K562 (cell line): ENCODE measurements around the gene JAG2. TPM values are rescaled to one million over a fixed set of nuclear protein-coding genes. Genes with fewer than 3 reads are reported as not detected.

Experiments
- ATAC-seq: fragments of 200-7000 bp; cut with Tn5 transposase; 3 replicates; pipeline ENCODE4 v1.9.1; 2020; ENCODE audit warnings: moderate library complexity
- BruUV-seq: library from RNA; stranded (reverse); fragments of 400-500 nt; replicated peaks from 2 replicates; lab custom pipeline; 2021; lab: Mats Ljungman, UMichigan
- CTCF ChIA-PET: fragments of 300-600 bp; formaldehyde crosslinking; extraction: SDS; loops from one replicate; lab custom pipeline; 2021; ENCODE audit warnings: low intra/inter-chr PET ratio; lab: Yijun Ruan, JAX
- POLR2A ChIA-PET: fragments of 300-600, 350-650 bp; sonication (Branson Sonifier 250); formaldehyde crosslinking; extraction: SDS; loops from one replicate; lab custom pipeline; 2021; ENCODE audit warnings: antibody characterized with exemption, inconsistent platforms; lab: Yijun Ruan, JAX
- DNase-seq, 4 experiments: peaks; one replicate each; pipeline versions ENCODE4 v3.0.0 to v3.0.0-alpha.2; 2011 to 2018; ENCODE audit warnings: low spot score in 3 of 4, mixed read lengths in 3 of 4; ENCODE audit errors: extremely low read depth in 1 of 4
- FAIRE-seq: peaks from 2 replicates; lab custom pipeline; 2011; peaks lifted over from hg19 to GRCh38; lab: Jason Lieb, UNC
- H2AFZ ChIP-seq: 2 replicates; pipeline ENCODE4 v1.6.0; 2011; ENCODE audit warnings: low read depth, low read length, control low read depth, inconsistent platforms
- H3K27ac ChIP-seq: fragments of 200-600 bp; 3 replicates; pipeline ENCODE4 v1.8.0; 2011; ENCODE audit warnings: low read depth, mild to moderate bottlenecking, control low read depth, inconsistent platforms, low read length, moderate library complexity, mixed read lengths; ENCODE audit errors: extremely low read depth
- H3K27me3 ChIP-seq, 2 experiments: fragments of 300-600 bp in 1 of 2; 2 replicates in 1 of 2; 3 replicates in 1 of 2; pipeline versions ENCODE4 v1.6.0 to v1.8.0; 2011; ENCODE audit warnings: inconsistent platforms in 2 of 2, low read length in 2 of 2, mild to moderate bottlenecking in 1 of 2, mixed read lengths in 1 of 2, moderate library complexity in 1 of 2; ENCODE audit not compliant: control insufficient read depth in 2 of 2, insufficient read depth in 2 of 2
- H3K36me3 ChIP-seq: fragments of 300-600 bp; 3 replicates; pipeline ENCODE4 v1.8.0; 2011; ENCODE audit warnings: mild to moderate bottlenecking, low read length, inconsistent platforms; ENCODE audit not compliant: control insufficient read depth, insufficient read depth
- H3K4me1 ChIP-seq, 2 experiments: fragments of 200-600 bp in 1 of 2; replicated peaks in 1 of 2; 2 replicates in 1 of 2; 3 replicates in 1 of 2; pipeline versions ENCODE4 v1.5.1 to v1.8.0; 2011; ENCODE audit warnings: inconsistent platforms in 2 of 2, low read length in 2 of 2, mild to moderate bottlenecking in 1 of 2, mixed read lengths in 1 of 2, moderate library complexity in 1 of 2; ENCODE audit not compliant: control insufficient read depth in 2 of 2, insufficient read depth in 2 of 2
- H3K4me2 ChIP-seq: 2 replicates; pipeline ENCODE4 v1.6.1; 2011; ENCODE audit warnings: low read length, control low read depth, inconsistent platforms, mixed read lengths; ENCODE audit not compliant: insufficient read depth
- H3K4me3 ChIP-seq: fragments of 200-600 bp; sonication (generic), shearing (Covaris generic); 2 replicates; pipeline ENCODE4 v1.5.1; 2016; ENCODE audit warnings: control low read depth, inconsistent platforms
- H3K79me2 ChIP-seq: fragments of 200-600 bp; 3 replicates; pipeline ENCODE4 v1.8.0; 2011; ENCODE audit warnings: low read length, inconsistent platforms; ENCODE audit not compliant: control insufficient read depth, insufficient read depth
- H3K9ac ChIP-seq, 2 experiments: 2 replicates each; pipeline versions ENCODE4 v1.6.0 to v1.6.1; 2011; ENCODE audit warnings: low read depth in 2 of 2, low read length in 2 of 2, control low read depth in 1 of 2, inconsistent platforms in 1 of 2, mild to moderate bottlenecking in 1 of 2, mixed read lengths in 1 of 2; ENCODE audit not compliant: insufficient read depth in 1 of 2
- H3K9me1 ChIP-seq: one replicate; pipeline ENCODE4 v1.6.0; 2011; ENCODE audit warnings: inconsistent platforms, mild to moderate bottlenecking, low read length, moderate library complexity; ENCODE audit not compliant: control insufficient read depth, insufficient read depth
- H3K9me3 ChIP-seq: replicated peaks from 2 replicates; pipeline ENCODE4 v1.5.1; 2011; ENCODE audit warnings: low read depth, low read length, inconsistent platforms; ENCODE audit not compliant: control insufficient read depth, insufficient read depth
- H4K20me1 ChIP-seq: replicated peaks from 2 replicates; pipeline ENCODE4 v1.6.1; 2011; ENCODE audit warnings: low read length, inconsistent platforms, mixed read lengths; ENCODE audit not compliant: control insufficient read depth, insufficient read depth
- ASH1L ChIP-seq: fragments of 450-650 bp; IDR thresholded peaks from 2 replicates; pipeline ENCODE4 v1.6.1; 2018; ENCODE audit warnings: borderline replicate concordance, mild to moderate bottlenecking, low read depth; ENCODE audit not compliant: partially characterized antibody
- GABPB2 ChIP-seq: fragments of 250-450 bp; sonication (Bioruptor Pico); conservative IDR thresholded peaks from 2 replicates; pipeline ENCODE4 v1.5.1; 2021; ENCODE audit warnings: mild to moderate bottlenecking
- HDAC2 ChIP-seq: fragments of 450-650 bp; IDR thresholded peaks from 2 replicates; pipeline ENCODE4 v1.6.1; 2016; ENCODE audit warnings: mild to moderate bottlenecking
- STAG1 ChIP-seq: sonication (generic); formaldehyde crosslinking; IDR thresholded peaks from 2 replicates; pipeline ENCODE4 v1.5.0; 2020; ENCODE audit warnings: missing genetic modification reagents, borderline replicate concordance
- ZNF12 ChIP-seq: sonication (generic); formaldehyde crosslinking; IDR thresholded peaks from 2 replicates; pipeline ENCODE4 v1.4.0; 2020; ENCODE audit warnings: mild to moderate bottlenecking, missing genetic modification reagents
- ZNF280B ChIP-seq: fragments of 250-450 bp; sonication (Bioruptor Pico); IDR thresholded peaks from 2 replicates; pipeline ENCODE4 v1.5.1; 2021; ENCODE audit warnings: mild to moderate bottlenecking
- WGBS: fragments of 100-300 bp; shearing (Covaris generic); methylation state at CpG from one replicate; pipeline ENCODE4 v1.1.6; 2016; ENCODE audit warnings: low coverage, mixed read lengths; ENCODE audit not compliant: insufficient coverage; ENCODE audit errors: missing lambda C conversion rate; 5-methylcytosine and 5-hydroxymethylcytosine counted together
- in situ Hi-C: fragments of 300-500 bp; cut with MboI; formaldehyde crosslinking; loops from 4 replicates; pipeline ENCODE4 v1.15.0; 2018; ENCODE audit warnings: inconsistent platforms, mixed read lengths
- intact Hi-C: fragments of 100-400 bp; cut with micrococcal nuclease; formaldehyde crosslinking; loops from 2 replicates; pipeline ENCODE4 v1.14.2; 2022
- polyA plus RNA-seq, 8 experiments: library from polyadenylated mRNA; depleted of rRNA in 4 of 8; stranded (reverse) in 5 of 8; unstranded in 3 of 8; fragments of >200 nt; fragmentation: Nextera tagmentation in 2 of 8; fragmentation: Illumina TruSeq in 1 of 8; extraction: Ambion mirVana in 2 of 8; extraction: Trizol in 1 of 8; gene quantifications; 2 replicates each; pipeline versions ENCODE4 v1.2.1 to v1.2.3, GENCODE V29; 2011 to 2014; ENCODE audit warnings: inconsistent platforms in 1 of 8, missing spikeins in 1 of 8
- total RNA-seq, 7 experiments: library from RNA; depleted of rRNA in 6 of 7; stranded (reverse); fragments of >200 nt in 6 of 7; fragmentation: Illumina TruSeq in 2 of 7; extraction: Trizol in 2 of 7; gene quantifications; 2 replicates each; pipeline versions ENCODE4 v1.2.1 to v1.2.3, GENCODE V29; 2011 to 2021; ENCODE audit warnings: low replicate concordance in 1 of 7

Gene JAG2
- total and polyA plus RNA-seq, 9 of the 15 experiments (the other 6 are each of a cell fraction or from before 2014, with no cell fraction given), result 0.25 to 48.4 (median 8.6) TPM

- no peak for FAIRE-seq
These were observed 20.6 kb downstream of the JAG2 start for GRCh38 chr14:105147671-105148603.

DNA sequence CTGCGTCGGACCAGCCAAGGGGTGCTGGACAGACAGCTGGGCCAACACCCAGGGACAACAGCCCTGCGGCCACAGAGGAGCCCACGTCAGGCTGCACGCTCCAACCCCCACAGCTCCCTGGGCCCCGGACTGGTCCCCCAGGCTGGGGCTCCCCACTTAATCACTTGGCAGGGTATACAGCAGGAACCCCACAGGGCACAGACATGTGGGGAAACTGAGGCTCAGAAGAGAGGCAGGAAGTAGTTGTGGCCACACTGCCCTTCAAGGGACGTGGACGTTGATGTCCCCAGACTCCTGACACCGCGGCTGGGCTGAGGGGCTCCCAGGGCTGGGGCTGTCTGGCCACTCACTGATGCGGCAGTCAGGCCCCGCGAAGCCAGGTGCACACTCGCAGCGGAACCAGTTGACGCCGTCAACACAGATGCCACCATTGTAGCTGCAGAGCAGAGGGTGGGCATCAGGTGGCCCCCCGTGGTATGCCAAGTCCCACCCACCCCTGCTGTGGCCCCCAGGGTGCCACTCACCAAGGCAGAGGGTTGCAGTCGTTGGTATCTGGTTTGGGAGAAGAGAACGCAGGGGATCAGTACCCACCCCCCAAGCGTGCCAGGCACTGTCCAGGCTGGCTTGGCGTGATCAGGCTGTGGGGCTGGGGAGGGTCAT is 21.5 kb downstream of the JAG2 start:
- no peak for TF ChIP-seq HDAC2
- no peak for TF ChIP-seq STAG1
- no peak for TF ChIP-seq ZNF12 (CRISPR knock-in tag)
- no peak for TF ChIP-seq ZNF280B (CRISPR knock-in tag)
- no peak for TF ChIP-seq GABPB2 (CRISPR knock-in tag)
- peaks cover 0 to 4% of the 10 kb centered on the region in 2 experiments; a peak in 1 of 5 replicates for H3K4me1 ChIP-seq
- BruUV-seq, result no TSS peak
- H3K36me3 ChIP-seq, result peaks cover 45% of the 10 kb centered on the region; the same call in 1 of the 3 replicates
- no peak for FAIRE-seq
- no peak overlapping the region for H3K4me2 ChIP-seq
- no peak overlapping the region for H3K9ac ChIP-seq
- no peaks in the 10 kb centered on the region for H3K9me1 ChIP-seq
- no peak for ATAC-seq
- H3K27ac ChIP-seq, result no peak overlapping the region
- H3K79me2 ChIP-seq, result no peaks in the 10 kb centered on the region
- in situ Hi-C loops, result no loop called here
- H3K9me3 ChIP-seq, result no peaks in the 10 kb centered on the region
- H2AFZ ChIP-seq, result no peak overlapping the region
- H3K27me3 ChIP-seq, result no peaks in the 10 kb centered on the region
- POLR2A ChIA-PET, result interaction anchor here (0.5 kb wide), 1 partner anchor 19 kb away, joined by 3 read pairs; no protein-coding TSS in a partner anchor
- DNase-seq, result no peak
- no peaks in the 10 kb centered on the region for H4K20me1 ChIP-seq
- intact Hi-C loops, result no loop called here
- WGBS, result 99% methylated on average over 9 of the region's 22 CpGs
- CTCF ChIA-PET, result no interaction called here
- no peak overlapping the region for H3K4me3 ChIP-seq

More at GRCh38 chr14:105147671-105148603, 20.6 kb downstream of the JAG2 start:
- in situ Hi-C loops, result no loop called here
- no peaks in the 10 kb centered on the region for H4K20me1 ChIP-seq
- TF ChIP-seq ASH1L, result no peak
- H3K9me3 ChIP-seq, result no peaks in the 10 kb centered on the region
- no peak overlapping the region for H3K27ac ChIP-seq
- H3K27me3 ChIP-seq, result no peaks in the 10 kb centered on the region
- no peaks in the 10 kb centered on the region for H3K9me1 ChIP-seq
- no peak overlapping the region for H3K4me3 ChIP-seq
- no peak overlapping the region for H3K9ac ChIP-seq
- peaks cover 41% of the 10 kb centered on the region; the same call in 1 of the 3 replicates for H3K36me3 ChIP-seq
- no peak for ATAC-seq
- no peak overlapping the region for H3K4me2 ChIP-seq
- 98% methylated on average over 6 of the region's 62 CpGs for WGBS
- no peak for DNase-seq
- no peaks in the 10 kb centered on the region for H3K79me2 ChIP-seq
- intact Hi-C loops, result no loop called here
- no peak overlapping the region for H2AFZ ChIP-seq
- CTCF ChIA-PET, result no interaction called here
- POLR2A ChIA-PET, result interaction anchor here (0.6 kb wide), 1 partner anchor 386 kb away, joined by 3 read pairs; no protein-coding TSS in a partner anchor
- no TSS peak for BruUV-seq
- peaks cover 0 to 6% of the 10 kb centered on the region in 2 experiments; a peak in 1 of 5 replicates for H3K4me1 ChIP-seq
